H1 (cell line): ENCODE results near the gene CERKL. TPM values are rescaled to one million over a fixed set of nuclear protein-coding genes. Genes with fewer than 3 reads are reported as not detected.

Experiments
- CTCF ChIA-PET: fragments of 300-600 bp; sonication (Branson Sonifier 250); formaldehyde crosslinking; loops from one replicate; lab custom pipeline; 2021; ENCODE audit not compliant: partially characterized antibody; lab: Charles Lee
- POLR2A ChIA-PET: fragments of 300-600 bp; sonication (Branson Sonifier 250); formaldehyde crosslinking; loops from one replicate; lab custom pipeline; 2021; ENCODE audit warnings: inconsistent platforms; ENCODE audit not compliant: partially characterized antibody; lab: Charles Lee
- DNase-seq, 2 experiments: peaks; one replicate each; pipeline versions ENCODE4 v3.0.0 to v3.0.0-alpha.2; 2010 to 2022; ENCODE audit warnings: low spot score in 2 of 2, low read depth in 1 of 2, mixed read lengths in 1 of 2
- FAIRE-seq: peaks from 2 replicates; lab custom pipeline; 2011; peaks lifted over from hg19 to GRCh38; lab: Jason Lieb, UNC
- H2AFZ ChIP-seq: 2 replicates; pipeline ENCODE4 v1.8.1; 2012; ENCODE audit warnings: low read length, inconsistent platforms
- H2AK5ac ChIP-seq: 2 replicates; pipeline ENCODE4 v1.6.1; 2013; ENCODE audit warnings: low read depth, low read length
- H2BK120ac ChIP-seq: replicated peaks from 2 replicates; pipeline ENCODE3; 2013; ENCODE audit warnings: low read depth, low read length, inconsistent platforms
- H2BK12ac ChIP-seq: 2 replicates; pipeline ENCODE4 v1.6.1; 2013; ENCODE audit warnings: low read depth, low read length
- H2BK15ac ChIP-seq: 2 replicates; pipeline ENCODE4 v1.6.1; 2013; ENCODE audit warnings: low read length
- H2BK20ac ChIP-seq: 2 replicates; pipeline ENCODE4 v1.6.1; 2013; ENCODE audit warnings: low read length
- H2BK5ac ChIP-seq: 2 replicates; pipeline ENCODE4 v1.6.1; 2013; ENCODE audit warnings: low read depth, low read length
- H3K14ac ChIP-seq: 2 replicates; pipeline ENCODE4 v1.6.1; 2013; ENCODE audit warnings: inconsistent platforms; ENCODE audit not compliant: insufficient read length
- H3K18ac ChIP-seq: 2 replicates; pipeline ENCODE4 v1.6.1; 2013; ENCODE audit warnings: low read length; ENCODE audit errors: extremely low read depth
- H3K23ac ChIP-seq: 2 replicates; pipeline ENCODE4 v1.6.1; 2013; ENCODE audit warnings: inconsistent platforms; ENCODE audit not compliant: insufficient read length
- H3K23me2 ChIP-seq: 2 replicates; pipeline ENCODE4 v1.6.1; 2013; ENCODE audit warnings: low read depth, low read length
- H3K27ac ChIP-seq: 2 replicates; pipeline ENCODE4 v1.6.1; 2011; ENCODE audit warnings: low read depth, low read length, inconsistent platforms
- H3K27me3 ChIP-seq, 4 experiments: replicated peaks in 1 of 4; 1 replicate in 1 of 4; 2 replicates in 3 of 4; pipeline versions ENCODE4 v1.6.1 to v1.8.1; 2011 to 2013; ENCODE audit warnings: low read length in 3 of 4, mild to moderate bottlenecking in 3 of 4, inconsistent platforms in 2 of 4, mixed read lengths in 2 of 4, moderate library complexity in 1 of 4; ENCODE audit not compliant: control insufficient read depth in 3 of 4, insufficient read depth in 3 of 4; ENCODE audit errors: extremely low read depth in 1 of 4
- H3K36me3 ChIP-seq, 4 experiments: 2 replicates each; pipeline versions ENCODE4 v1.6.1 to v1.8.1; 2011 to 2013; ENCODE audit warnings: mild to moderate bottlenecking in 4 of 4, low read length in 3 of 4, moderate library complexity in 2 of 4, control low read depth in 1 of 4, inconsistent platforms in 1 of 4; ENCODE audit not compliant: insufficient read depth in 4 of 4, control insufficient read depth in 2 of 4
- H3K4ac ChIP-seq: replicated peaks from 2 replicates; pipeline ENCODE3; 2013; ENCODE audit warnings: low read length, low read depth, mixed read lengths, inconsistent platforms; ENCODE audit not compliant: insufficient read length
- H3K4me1 ChIP-seq, 4 experiments: replicated peaks in 1 of 4; 1 replicate in 1 of 4; 2 replicates in 3 of 4; pipeline versions ENCODE4 v1.6.1 to v1.8.1; 2011 to 2013; ENCODE audit warnings: low read length in 3 of 4, inconsistent platforms in 2 of 4, mixed read lengths in 1 of 4; ENCODE audit not compliant: insufficient read depth in 4 of 4, control insufficient read depth in 3 of 4
- H3K4me2 ChIP-seq, 2 experiments: 2 replicates each; pipeline versions ENCODE4 v1.6.1 to v1.8.1; 2011 to 2013; ENCODE audit warnings: low read depth in 2 of 2, low read length in 2 of 2, control low read depth in 1 of 2, inconsistent platforms in 1 of 2, mild to moderate bottlenecking in 1 of 2; ENCODE audit not compliant: insufficient read depth in 1 of 2
- H3K4me3 ChIP-seq, 4 experiments: fragments of 200-600, 300-600 bp in 1 of 4; sonication (generic), shearing (Covaris generic), sonication (Bioruptor Twin) in 1 of 4; 2 replicates each; pipeline versions ENCODE4 v1.5.1 to v1.8.1; 2011 to 2016; ENCODE audit warnings: low read length in 4 of 4, low read depth in 3 of 4, control low read depth in 2 of 4, inconsistent platforms in 2 of 4, mild to moderate bottlenecking in 2 of 4, mixed read lengths in 1 of 4, moderate library complexity in 1 of 4; ENCODE audit not compliant: insufficient read depth in 2 of 4; ENCODE audit errors: extremely low read depth in 1 of 4
- H3K56ac ChIP-seq: replicated peaks from 2 replicates; pipeline ENCODE3; 2013; ENCODE audit warnings: low read depth, mild to moderate bottlenecking, mixed read lengths, low read length, inconsistent platforms; ENCODE audit not compliant: insufficient read length
- H3K79me1 ChIP-seq: 2 replicates; pipeline ENCODE4 v1.6.1; 2013; ENCODE audit warnings: low read depth, low read length, control low read depth
- H3K79me2 ChIP-seq, 2 experiments: 2 replicates each; pipeline versions ENCODE4 v1.6.1 to v1.8.1; 2012 to 2013; ENCODE audit warnings: low read length in 2 of 2, mild to moderate bottlenecking in 2 of 2, inconsistent platforms in 1 of 2; ENCODE audit not compliant: insufficient read depth in 2 of 2, control insufficient read depth in 1 of 2
- H3K9ac ChIP-seq, 4 experiments: replicated peaks in 1 of 4; 1 replicate in 1 of 4; 2 replicates in 3 of 4; pipeline versions ENCODE4 v1.6.1 to v1.8.1; 2011 to 2013; ENCODE audit warnings: low read depth in 3 of 4, low read length in 3 of 4, control low read depth in 2 of 4, mild to moderate bottlenecking in 2 of 4, moderate library complexity in 2 of 4, inconsistent platforms in 1 of 4; ENCODE audit errors: extremely low read depth in 1 of 4
- H3K9me3 ChIP-seq, 2 experiments: 2 replicates each; pipeline versions ENCODE4 v1.6.1 to v1.8.1; 2012 to 2013; ENCODE audit warnings: mild to moderate bottlenecking in 2 of 2, moderate library complexity in 2 of 2, control low read depth in 1 of 2, inconsistent platforms in 1 of 2, low read depth in 1 of 2, low read length in 1 of 2, mixed read lengths in 1 of 2; ENCODE audit not compliant: insufficient read depth in 2 of 2
- H4K20me1 ChIP-seq, 2 experiments: replicated peaks in 1 of 2; 2 replicates each; pipeline versions ENCODE3 to v1.8.1; 2011 to 2013; ENCODE audit warnings: inconsistent platforms in 2 of 2, low read length in 2 of 2, mild to moderate bottlenecking in 1 of 2; ENCODE audit not compliant: insufficient read depth in 2 of 2, control insufficient read depth in 1 of 2
- H4K5ac ChIP-seq: 2 replicates; pipeline ENCODE4 v1.6.1; 2013; ENCODE audit warnings: low read length, low read depth, mixed read lengths, inconsistent platforms; ENCODE audit not compliant: insufficient read length
- H4K8ac ChIP-seq: 2 replicates; pipeline ENCODE4 v1.8.0; 2013; ENCODE audit warnings: mild to moderate bottlenecking, moderate library complexity, low read length, inconsistent platforms; ENCODE audit not compliant: insufficient read depth; ENCODE audit errors: extremely low read depth
- H4K91ac ChIP-seq: replicated peaks from 2 replicates; pipeline ENCODE3; 2013; ENCODE audit warnings: low read length, mixed read lengths, inconsistent platforms; ENCODE audit not compliant: insufficient read length
- CBX5 ChIP-seq: fragments of 300-800, 300-1000 bp; sonication (generic); IDR thresholded peaks from 2 replicates; pipeline ENCODE4 v1.7.1; 2016; ENCODE audit warnings: antibody characterized with exemption, low read length, low read depth
- CBX8 ChIP-seq: fragments of 300-800, 300-1000 bp; sonication (generic); IDR thresholded peaks from 2 replicates; pipeline ENCODE4 v1.7.1; 2016; ENCODE audit warnings: low read depth, low read length, borderline replicate concordance
- FOSL1 ChIP-seq: IDR thresholded peaks from 2 replicates; pipeline ENCODE4 v1.6.1; 2011; ENCODE audit warnings: mild to moderate bottlenecking, low read depth, low read length, moderate library complexity; ENCODE audit not compliant: insufficient read depth
- NANOG ChIP-seq: IDR thresholded peaks from 2 replicates; pipeline ENCODE4 v1.6.1; 2011; ENCODE audit warnings: low read length, low read depth, mild to moderate bottlenecking, inconsistent platforms; ENCODE audit not compliant: insufficient read depth, poor library complexity, severe bottlenecking
- POLR2A ChIP-seq, 2 experiments: IDR thresholded peaks; 1 replicate in 1 of 2; 2 replicates in 1 of 2; pipeline ENCODE4 v1.6.1; 2011; ENCODE audit warnings: low read depth in 2 of 2, low read length in 2 of 2, mild to moderate bottlenecking in 2 of 2; ENCODE audit errors: control extremely low read depth in 1 of 2
- TAF7 ChIP-seq: optimal IDR thresholded peaks from 2 replicates; pipeline ENCODE3; 2011; ENCODE audit warnings: low read depth, mild to moderate bottlenecking, inconsistent platforms, low read length, moderate library complexity, borderline replicate concordance
- WGBS, 2 experiments: shearing (Covaris generic) in 1 of 2; methylation state at CpG; one replicate each; pipeline versions ENCODE4 v1.1.6 to v1.1.7; 2013 to 2015; ENCODE audit warnings: low lambda C conversion rate in 2 of 2, mixed read lengths in 2 of 2, inconsistent platforms in 1 of 2, low coverage in 1 of 2, missing lambda C conversion rate in 1 of 2; ENCODE audit not compliant: insufficient replicate concordance in 2 of 2, insufficient coverage in 1 of 2, insufficient read length in 1 of 2; ENCODE audit errors: extremely low coverage in 1 of 2, missing lambda C conversion rate in 1 of 2; 5-methylcytosine and 5-hydroxymethylcytosine counted together
- polyA plus RNA-seq, 7 experiments: library from polyadenylated mRNA; depleted of rRNA in 3 of 7; stranded (reverse) in 5 of 7; unstranded in 2 of 7; fragments of >200 nt in 5 of 7; fragments of 200-250 nt in 2 of 7; gene quantifications; 1 replicate in 5 of 7; 2 replicates in 1 of 7; 4 replicates in 1 of 7; pipeline versions ENCODE4 v1.2.1 to v1.2.3, GENCODE V29; 2011 to 2013; ENCODE audit warnings: missing spikeins in 2 of 7, mixed read lengths in 2 of 7
- total RNA-seq: library from RNA; stranded (reverse); fragmentation: NEBNext Ultra II Directional; extraction: Animal tissue kit (Norgen Biotek cat#: 25700); gene quantifications from 2 replicates; pipeline ENCODE4 v1.2.1, GENCODE V29; 2021
- TF ChIP-seq, protein P1 (sequence below): IDR thresholded peaks from 2 replicates; pipeline ENCODE4 v1.6.1; 2012; ENCODE audit warnings: low read length, inconsistent platforms

Gene CERKL
- total and polyA plus RNA-seq, 2 of the 8 experiments (the other 6 are each of a cell fraction or from before 2014, with no cell fraction given) = 0.05 TPM; not detected in 1

DNA sequence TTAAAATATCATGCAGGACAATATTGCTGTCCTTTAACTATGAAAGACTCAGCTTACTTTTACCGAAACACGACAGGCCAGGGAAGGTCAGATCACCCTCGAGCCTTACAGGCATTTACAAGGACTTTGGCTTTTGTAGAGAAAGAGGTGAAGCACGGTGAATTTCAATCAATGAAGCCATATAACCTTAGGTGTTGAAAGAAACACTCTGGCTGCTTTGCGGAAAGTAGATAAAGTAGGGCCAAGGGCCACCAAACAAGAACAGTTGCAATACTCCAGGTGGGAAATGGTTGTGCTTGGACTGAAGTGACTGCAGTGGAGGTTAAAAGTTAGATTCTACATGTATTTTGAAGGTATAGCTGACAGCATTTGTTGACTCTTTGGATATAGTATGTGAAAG is 80.5 kb downstream of the CERKL start:
- Histone ChIP-seq H4K5ac (no peak overlapping the region), H2AK5ac (no peak overlapping the region), H3K4me2 (no peak overlapping the region), H3K9me3 (no peaks in the 10 kb centered on the region), H4K20me1 (no peaks in the 10 kb centered on the region), H3K4me1 (no peaks in the 10 kb centered on the region), H2BK12ac (no peak overlapping the region), H2BK5ac (no peak overlapping the region), H3K23me2 (no peaks in the 10 kb centered on the region), H3K27ac (no peak overlapping the region), H3K23ac (no peak overlapping the region), H3K56ac (no peak overlapping the region), H3K4ac (no peak overlapping the region), H3K79me1 (no peaks in the 10 kb centered on the region), H3K14ac (no peak overlapping the region), H3K79me2 (no peaks in the 10 kb centered on the region), H3K36me3 (no peaks in the 10 kb centered on the region), H2BK15ac (no peak overlapping the region), H4K91ac (no peak overlapping the region), H3K9ac (no peak overlapping the region), H2BK120ac (no peak overlapping the region), H2AFZ (no peak overlapping the region)
- 91% methylated on average over 5 of the region's 5 CpGs; no CpG with 5 or more reads in 1 of the 2 experiments for WGBS, 2 experiments
- DNase-seq = no peak
- ChIA-PET POLR2A (no interaction called here), CTCF (interaction anchor here (1.2 to 8.5 kb wide), 5 partner anchors 17 to 140 kb away, joined by 3 to 183 read pairs (median 5); partner anchors contain the start of gene CERKL)
- FAIRE-seq = no peak
- TF ChIP-seq NANOG = no peak
- no peak for TF ChIP-seq POLR2A (IDR thresholded peaks at IDR 0.05; ENCODE audit: control extremely low read depth in 1 of 2, low read depth in 2 of 2, low read length in 2 of 2)
- TF ChIP-seq, protein P1, sequence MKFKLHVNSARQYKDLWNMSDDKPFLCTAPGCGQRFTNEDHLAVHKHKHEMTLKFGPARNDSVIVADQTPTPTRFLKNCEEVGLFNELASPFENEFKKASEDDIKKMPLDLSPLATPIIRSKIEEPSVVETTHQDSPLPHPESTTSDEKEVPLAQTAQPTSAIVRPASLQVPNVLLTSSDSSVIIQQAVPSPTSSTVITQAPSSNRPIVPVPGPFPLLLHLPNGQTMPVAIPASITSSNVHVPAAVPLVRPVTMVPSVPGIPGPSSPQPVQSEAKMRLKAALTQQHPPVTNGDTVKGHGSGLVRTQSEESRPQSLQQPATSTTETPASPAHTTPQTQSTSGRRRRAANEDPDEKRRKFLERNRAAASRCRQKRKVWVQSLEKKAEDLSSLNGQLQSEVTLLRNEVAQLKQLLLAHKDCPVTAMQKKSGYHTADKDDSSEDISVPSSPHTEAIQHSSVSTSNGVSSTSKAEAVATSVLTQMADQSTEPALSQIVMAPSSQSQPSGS = no peak
- TF ChIP-seq TAF7 = no peak
- TF ChIP-seq CBX8 = no peak
- TF ChIP-seq CBX5 = no peak
- no peak for TF ChIP-seq FOSL1
- TF ChIP-seq, all 59 proteins: peak for 0
- H3K18ac ChIP-seq = no peak overlapping the region
- H3K27me3 ChIP-seq = no peaks in the 10 kb centered on the region
- H4K8ac ChIP-seq = no peak overlapping the region
- no peak overlapping the region for H3K4me3 ChIP-seq
- H2BK20ac ChIP-seq = no peak overlapping the region
